KBM-7 (cell line): ENCODE results near the gene KCNF1.

Experiments used
- DNase-seq: peaks from one replicate; pipeline ENCODE4 v3.0.0-alpha.2; 2015
- in situ Hi-C: fragments of 300-500 bp; cut with MboI; formaldehyde crosslinking; loops from 2 replicates; pipeline ENCODE4 v1.14.3; 2020; ENCODE audit warnings: low sequenced_read_pairs, low pct_unique_long_range_greater_than_20kb, mixed read lengths

Gene KCNF1

GRCh38 chr2:10879159-10879558 lies 32.6 kb upstream of the KCNF1 start:
- no peak for DNase-seq
- in situ Hi-C loops = no loop called here

DNA sequence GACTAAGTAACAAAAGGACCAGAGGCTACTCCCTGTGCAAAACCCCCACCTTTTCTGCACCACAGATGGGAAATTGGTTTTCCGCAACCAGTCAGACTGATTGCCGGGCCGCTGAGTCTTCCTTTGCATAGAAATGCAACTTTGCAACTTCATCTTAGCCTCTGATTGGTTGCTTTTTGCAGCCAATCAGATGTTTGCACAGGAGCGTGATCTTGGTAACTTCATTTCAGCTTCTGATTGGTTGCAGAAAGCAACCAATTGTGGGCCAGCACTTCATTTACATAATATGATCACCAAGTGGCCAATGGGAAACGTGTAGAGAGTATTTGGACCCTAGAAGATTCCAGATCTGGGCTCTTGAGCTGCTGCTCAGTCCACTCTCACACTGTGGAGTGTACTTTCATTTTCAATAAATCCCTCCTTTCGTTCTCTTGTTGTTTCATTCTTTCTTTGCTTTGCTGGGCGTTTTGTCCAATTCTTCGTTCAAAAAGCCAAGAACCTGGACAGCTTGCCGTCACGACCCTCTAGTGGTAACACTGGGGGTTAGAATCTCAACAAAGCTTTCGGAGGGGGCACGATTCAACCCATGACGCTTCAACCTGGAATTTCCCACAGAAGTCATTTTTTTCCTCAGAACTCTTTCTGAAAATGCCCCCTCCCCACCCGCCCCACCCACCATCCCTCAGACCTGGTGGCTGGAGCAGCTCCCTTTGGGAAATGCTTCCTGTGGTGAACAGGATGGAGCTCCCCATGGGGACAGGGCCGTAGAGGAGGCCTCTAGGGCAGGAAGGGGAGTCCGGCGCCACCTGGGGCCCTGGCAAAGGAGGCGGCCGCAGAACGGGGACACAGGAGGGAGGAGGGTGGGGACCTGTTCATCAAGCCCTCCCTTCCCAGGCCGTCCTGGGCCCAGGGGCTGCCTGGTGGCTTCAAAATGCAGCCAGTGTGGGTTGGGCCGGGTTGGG lies 31.8 kb upstream of the KCNF1 start:
- DNase-seq = no peak
- in situ Hi-C loops = no loop called here

DNA sequence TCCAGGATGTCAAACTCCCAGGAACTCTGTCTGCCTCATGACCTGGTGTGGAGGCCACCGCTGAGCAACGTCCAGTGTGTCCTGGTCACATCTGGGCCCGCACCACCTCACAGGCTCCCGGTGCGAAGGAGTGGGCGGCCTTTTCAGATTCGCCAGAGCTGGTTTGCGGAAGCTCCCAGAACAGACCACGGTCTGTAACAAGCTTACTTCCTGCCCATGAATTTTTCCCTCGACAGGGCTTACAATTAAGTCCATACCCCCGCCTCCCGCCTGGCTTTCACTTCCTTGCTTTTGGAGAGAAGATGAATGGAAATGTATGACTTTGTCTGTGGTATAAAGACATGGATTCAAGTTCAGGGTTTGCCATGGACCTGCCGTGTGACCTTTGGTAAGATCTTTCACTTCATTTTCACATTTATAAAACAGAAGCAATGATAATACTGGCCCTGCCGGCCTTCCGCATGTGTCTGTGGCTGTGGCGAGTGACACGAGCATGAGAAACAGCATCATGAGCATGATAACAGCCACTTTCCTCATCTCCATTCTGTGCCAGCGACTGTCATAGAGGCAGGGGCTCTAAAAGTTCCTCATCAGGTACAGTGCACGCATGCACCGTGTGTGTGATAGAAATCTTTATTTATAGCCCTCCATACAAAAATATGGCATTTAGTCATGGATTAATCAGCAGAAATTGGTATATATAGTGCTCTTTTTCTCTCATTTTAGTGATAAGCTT lies 31.0 kb upstream of the KCNF1 start:
- in situ Hi-C loops = no loop called here
- no peak for DNase-seq

DNA sequence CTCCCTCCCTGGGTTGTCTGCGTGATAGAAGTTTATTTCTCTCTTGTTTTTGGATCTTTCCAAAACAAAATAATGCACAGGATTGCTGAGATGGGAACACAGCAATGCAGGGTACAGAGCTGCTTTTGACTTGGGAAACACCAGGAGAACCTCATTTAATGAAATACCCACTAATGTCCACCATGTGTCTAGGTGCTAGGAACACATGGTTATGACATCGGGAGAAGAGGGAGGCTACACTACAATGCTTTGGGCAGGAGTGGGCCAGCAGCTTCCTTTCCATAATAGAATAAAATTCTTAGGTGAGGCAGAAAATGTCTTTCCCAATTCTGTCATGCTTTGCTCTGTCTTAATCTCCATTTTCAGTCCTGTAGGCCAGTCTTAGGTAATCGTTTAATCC lies 29.2 kb upstream of the KCNF1 start:
- no peak for DNase-seq
- in situ Hi-C loops = no loop called here

DNA sequence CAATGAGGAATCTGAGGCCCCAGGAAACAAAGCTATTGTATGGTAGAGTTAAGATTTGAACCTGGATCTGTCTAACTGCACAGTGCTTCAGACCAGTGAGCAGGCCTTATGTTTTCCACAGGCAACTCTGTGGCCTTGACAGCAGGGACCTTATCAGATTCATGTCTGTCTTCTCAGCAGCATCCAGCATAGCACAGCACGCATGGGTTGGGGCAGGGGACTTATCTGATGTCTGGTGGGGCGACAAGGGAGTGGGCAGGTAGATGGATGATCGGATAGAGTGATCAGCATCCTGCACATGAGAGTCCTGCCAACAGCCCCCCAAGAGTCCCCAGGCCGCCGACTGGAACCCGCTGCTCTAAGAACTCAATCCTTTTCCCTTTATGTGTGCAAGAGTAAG lies 28.7 kb upstream of the KCNF1 start:
- in situ Hi-C loops = no loop called here
- no peak for DNase-seq

GRCh38 chr2:10883801-10884478 lies 27.8 kb upstream of the KCNF1 start:
- DNase-seq = no peak
- in situ Hi-C loops = no loop called here

DNA sequence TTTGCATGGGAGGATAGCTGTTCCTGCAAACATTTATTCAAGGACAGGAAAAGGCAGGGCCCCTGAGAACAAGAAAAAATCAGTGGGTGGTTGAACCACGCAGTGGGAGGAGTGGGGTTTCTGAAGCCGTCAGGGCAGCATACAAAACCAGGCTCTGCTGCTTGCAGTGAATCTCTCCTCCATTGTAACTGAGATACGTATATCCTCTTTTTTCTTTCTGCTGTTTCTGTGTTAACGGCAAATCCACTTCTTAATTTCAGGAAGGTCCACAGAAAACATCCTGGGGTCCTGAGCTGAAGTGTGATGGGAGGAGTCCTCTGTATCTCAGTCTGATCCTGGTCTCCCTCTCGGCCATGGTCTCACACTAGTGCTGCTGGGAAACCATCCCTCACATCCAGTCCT lies 27.2 kb upstream of the KCNF1 start:
- in situ Hi-C loops = no loop called here
- no peak for DNase-seq

GRCh38 chr2:10885094-10885860 lies 26.5 kb upstream of the KCNF1 start:
- in situ Hi-C loops = no loop called here
- DNase-seq = no peak

GRCh38 chr2:10887476-10887875 lies 24.3 kb upstream of the KCNF1 start:
- DNase-seq = no peak
- in situ Hi-C loops = no loop called here

- DNase-seq = no peak
- in situ Hi-C loops = no loop called here
Observed at GRCh38 chr2:10889651-10890215, 22.0 kb upstream of the KCNF1 start.

DNA sequence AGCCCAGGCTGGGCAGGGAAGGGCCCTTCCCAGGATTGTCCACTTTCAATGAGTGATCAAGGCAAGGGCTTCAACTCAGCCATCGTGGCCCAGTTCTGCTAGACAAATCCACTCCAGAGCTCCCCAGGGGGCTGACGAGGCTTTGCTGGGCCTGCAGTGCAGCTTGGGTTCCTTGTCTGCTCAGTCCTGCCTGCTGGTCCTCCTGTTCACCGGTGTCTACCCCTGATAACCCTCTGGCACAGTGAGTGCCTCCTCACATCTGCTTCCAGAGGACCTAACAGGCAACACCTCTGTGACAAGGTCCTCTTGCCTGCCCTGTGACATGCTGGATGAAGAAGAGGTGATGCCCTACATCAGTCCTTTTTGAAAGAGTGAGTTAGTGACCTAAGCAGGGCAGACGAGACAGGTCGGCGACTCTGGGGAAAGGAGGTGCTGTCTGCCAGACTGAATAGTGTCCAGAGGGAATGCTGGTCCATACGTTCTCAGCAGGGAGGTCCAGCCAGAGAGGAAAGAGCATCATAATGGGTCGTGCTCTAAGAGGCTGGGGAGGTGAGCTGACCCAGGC lies 20.9 kb upstream of the KCNF1 start:
- DNase-seq = no peak
- in situ Hi-C loops = no loop called here

DNA sequence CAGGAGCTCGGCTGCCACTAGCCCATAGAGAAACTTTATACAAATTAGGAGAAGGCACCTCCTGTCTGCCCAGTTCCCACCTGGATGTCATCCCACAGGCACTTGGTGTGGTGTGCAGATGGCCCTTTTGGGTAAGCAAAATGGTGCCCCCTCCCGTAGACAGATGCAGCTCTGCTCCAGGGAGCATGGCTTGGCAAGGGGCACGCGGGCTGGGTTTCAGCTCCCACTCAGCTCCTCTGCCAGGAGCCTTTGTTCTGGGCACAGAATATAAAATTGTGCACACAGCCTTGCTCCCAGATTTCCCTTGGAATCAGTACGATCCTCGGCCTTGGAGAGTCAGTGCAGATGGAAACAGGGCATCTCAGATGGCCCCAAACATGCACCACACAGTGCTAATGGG lies 20.3 kb upstream of the KCNF1 start:
- in situ Hi-C loops = no loop called here
- no peak for DNase-seq

- in situ Hi-C loops = no loop called here
- DNase-seq = no peak
Observed at GRCh38 chr2:10891848-10892247, 19.9 kb upstream of the KCNF1 start.

DNA sequence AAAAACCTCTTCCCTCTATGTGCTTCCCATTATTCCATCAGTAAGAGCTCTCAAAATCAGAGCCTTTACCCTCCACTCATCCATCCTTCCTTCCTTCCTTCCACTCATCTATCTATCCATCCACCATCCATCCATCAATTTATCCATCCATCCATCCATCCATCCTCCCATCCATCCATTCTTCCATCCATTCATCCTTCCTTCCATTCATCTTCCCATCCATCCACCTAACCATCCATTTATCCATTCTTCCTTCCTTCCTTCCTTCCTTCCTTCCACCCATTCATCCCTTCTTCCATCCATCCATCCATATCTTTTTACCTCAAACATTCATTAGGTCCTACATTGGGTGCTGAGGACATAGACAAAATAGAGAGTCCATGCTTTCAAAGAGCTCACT lies 19.4 kb upstream of the KCNF1 start:
- no peak for DNase-seq
- in situ Hi-C loops = no loop called here

DNA sequence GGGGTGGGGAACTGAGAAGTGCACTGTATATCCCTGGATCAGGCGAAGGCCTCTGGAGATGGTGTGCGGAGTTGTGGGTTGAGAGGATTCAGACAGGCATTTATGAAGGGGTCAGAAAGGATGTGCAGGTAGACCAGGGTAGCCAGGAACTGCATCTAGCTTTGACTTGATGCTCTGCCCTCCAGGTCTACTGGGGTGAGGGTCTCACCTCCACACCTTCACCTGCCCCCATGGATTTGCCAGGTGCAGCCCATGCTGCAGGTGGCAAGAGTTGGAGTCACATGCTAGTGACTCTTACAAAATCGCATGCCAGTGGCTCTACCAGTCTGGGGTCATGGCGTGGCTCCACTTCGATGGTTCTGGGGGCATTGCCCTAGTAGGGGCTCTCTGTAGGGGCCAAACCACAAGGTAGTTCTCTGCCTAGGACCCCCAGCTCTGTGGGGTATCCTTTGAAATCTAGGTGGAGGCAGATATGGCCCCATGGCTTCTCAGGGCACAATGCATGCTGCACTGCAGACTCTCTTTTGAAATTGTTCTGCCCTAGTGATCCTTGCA lies 18.9 kb upstream of the KCNF1 start:
- DNase-seq = no peak

DNA sequence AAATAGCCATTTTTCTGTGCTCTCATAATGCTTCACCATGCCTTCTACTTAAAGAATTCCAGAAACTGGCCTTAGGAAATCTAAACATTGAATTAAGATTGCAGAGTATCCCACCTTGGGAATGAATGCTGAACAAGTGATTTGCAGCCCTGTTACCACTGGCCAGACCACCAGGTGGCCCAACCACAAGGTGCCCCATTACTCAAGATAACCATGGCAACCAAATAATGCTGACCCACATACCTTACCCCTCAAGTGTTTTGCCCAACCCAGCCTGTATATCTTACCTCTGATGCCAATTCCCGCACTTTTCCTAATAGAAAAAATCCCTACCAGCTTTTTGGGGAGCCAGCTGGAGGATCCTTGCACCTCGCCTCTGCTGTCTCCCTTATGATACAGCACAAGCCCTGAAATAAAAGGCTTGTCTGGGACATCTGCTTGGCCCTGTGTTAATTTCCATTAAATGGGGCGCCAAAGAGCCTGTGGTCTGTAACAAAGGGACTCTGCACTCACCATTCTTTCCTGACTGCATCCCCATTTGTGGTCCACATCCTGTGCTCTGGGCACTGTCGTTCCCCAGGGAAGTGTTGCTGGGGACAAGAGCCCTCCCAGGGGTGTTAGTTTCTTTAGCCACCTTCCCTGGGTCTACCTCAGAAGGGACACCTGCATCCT lies 17.3 kb upstream of the KCNF1 start:
- DNase-seq = no peak
- in situ Hi-C loops = no loop called here

More for the DNA sequence above, 18.9 kb upstream of the KCNF1 start:
- in situ Hi-C loops = no loop called here

DNA sequence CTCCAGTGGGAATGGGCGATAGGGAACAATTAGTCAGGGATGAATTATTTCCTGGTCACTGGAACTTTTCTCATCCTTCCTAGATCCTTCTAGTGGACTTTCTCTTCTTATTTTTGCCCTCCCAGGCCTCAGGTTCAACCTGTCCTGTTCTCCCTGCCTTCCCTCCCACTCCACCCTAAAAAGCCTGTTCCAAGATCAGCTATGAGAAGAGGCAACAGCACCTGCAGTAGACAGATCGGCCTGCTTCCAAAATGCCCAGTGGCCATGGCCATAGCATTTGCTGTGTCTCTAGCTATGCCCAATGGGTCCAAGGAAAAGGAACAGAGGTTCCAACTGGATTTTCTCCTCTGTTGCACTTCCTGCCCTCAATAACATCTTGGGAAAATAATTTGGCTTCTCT lies 16.5 kb upstream of the KCNF1 start:
- DNase-seq = no peak
- in situ Hi-C loops = no loop called here

GRCh38 chr2:10897956-10898355 lies 13.8 kb upstream of the KCNF1 start:
- in situ Hi-C loops = no loop called here
- DNase-seq = no peak
